GM12878 (cell line): ENCODE data around the gene ALG10. TPM values are rescaled to one million over a fixed set of nuclear protein-coding genes. Genes with fewer than 3 reads are reported as not detected.

Experiments
- polyA plus RNA-seq, 11 experiments: library from polyadenylated mRNA; depleted of rRNA in 4 of 11; unstranded in 6 of 11; stranded (reverse) in 5 of 11; fragments of >200 nt; fragmentation: Nextera tagmentation in 4 of 11; fragmentation: Illumina TruSeq in 1 of 11; extraction: Ambion mirVana in 4 of 11; extraction: Trizol in 1 of 11; gene quantifications; 1 replicate in 1 of 11; 2 replicates in 10 of 11; pipeline versions ENCODE4 v1.2.1 to v1.2.3, GENCODE V29; 2011 to 2016; ENCODE audit warnings: inconsistent platforms in 2 of 11, missing spikeins in 2 of 11, low read depth in 1 of 11
- small RNA-seq: library from RNA; depleted of rRNA; stranded (forward); fragments of <200 nt; gene quantifications from one replicate; pipeline ENCODE3, GENCODE V24; 2014
- total RNA-seq, 4 experiments: library from RNA; depleted of rRNA in 3 of 4; stranded (reverse); fragments of >200 nt in 3 of 4; fragmentation: Illumina TruSeq in 1 of 4; extraction: Trizol in 1 of 4; gene quantifications; 2 replicates each; pipeline versions ENCODE4 v1.2.1 to v1.2.3, GENCODE V29; 2013 to 2021

ALG10 gene
- total and polyA plus RNA-seq, 10 of the 15 experiments (the other 5 are each of a cell fraction or from before 2014, with no cell fraction given): 3.1 to 25.4 (median 7.3) TPM

Small RNAs within 50 kb of the gene (small RNA-seq; reads per million reads assigned to genes)
- gene RF00019: not detected
